DOHH2 (cell line): ENCODE results near the gene ZSWIM5.

Experiments used
- EZH2phosphoT487 ChIP-seq: fragments of 200-600 bp; sonication (generic); IDR thresholded peaks from 2 replicates; pipeline ENCODE4 v1.6.1; 2017; ENCODE audit warnings: borderline replicate concordance, mild to moderate bottlenecking, antibody characterized with exemption, low read length, moderate library complexity, mixed read lengths
- TF ChIP-seq, protein P1 (sequence below): fragments of 200-600 bp; sonication (generic); IDR thresholded peaks from one replicate; pipeline ENCODE4 v1.5.1; 2014; ENCODE audit warnings: antibody characterized with exemption, mild to moderate bottlenecking, low read depth, low read length; ENCODE audit not compliant: poor library complexity, severe bottlenecking

DNA sequence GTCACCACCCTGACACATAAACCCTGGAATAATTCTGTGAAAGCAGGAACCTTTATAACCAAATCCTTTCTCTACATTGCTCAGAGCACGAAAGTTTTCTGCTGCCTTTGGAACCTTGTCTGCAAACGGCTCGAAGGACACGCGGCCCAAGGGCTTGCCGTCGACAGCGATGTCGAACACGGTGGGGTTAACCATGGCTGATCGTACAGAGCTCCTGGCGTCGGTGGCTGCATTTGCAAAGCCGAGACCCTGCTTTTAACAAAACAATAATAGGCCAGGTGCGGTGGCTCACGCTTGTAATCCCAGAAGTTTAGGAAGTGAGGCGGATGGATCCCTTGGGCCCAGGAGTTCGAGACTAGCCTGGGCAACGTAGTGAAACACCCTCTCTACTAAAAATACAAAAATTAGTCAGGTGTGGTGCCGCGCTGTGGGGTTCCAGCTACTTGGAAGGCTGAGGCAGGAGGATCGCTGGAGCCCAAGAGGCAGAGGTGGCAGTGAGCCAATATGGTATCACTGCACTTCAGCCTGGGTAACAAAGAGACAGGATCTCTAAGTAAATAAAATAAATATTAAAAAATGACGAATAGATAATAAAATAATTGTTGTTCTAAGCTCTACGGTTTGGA lies 217.8 kb downstream of the ZSWIM5 start:
- no peak for TF ChIP-seq EZH2phosphoT487
- TF ChIP-seq, protein P1, sequence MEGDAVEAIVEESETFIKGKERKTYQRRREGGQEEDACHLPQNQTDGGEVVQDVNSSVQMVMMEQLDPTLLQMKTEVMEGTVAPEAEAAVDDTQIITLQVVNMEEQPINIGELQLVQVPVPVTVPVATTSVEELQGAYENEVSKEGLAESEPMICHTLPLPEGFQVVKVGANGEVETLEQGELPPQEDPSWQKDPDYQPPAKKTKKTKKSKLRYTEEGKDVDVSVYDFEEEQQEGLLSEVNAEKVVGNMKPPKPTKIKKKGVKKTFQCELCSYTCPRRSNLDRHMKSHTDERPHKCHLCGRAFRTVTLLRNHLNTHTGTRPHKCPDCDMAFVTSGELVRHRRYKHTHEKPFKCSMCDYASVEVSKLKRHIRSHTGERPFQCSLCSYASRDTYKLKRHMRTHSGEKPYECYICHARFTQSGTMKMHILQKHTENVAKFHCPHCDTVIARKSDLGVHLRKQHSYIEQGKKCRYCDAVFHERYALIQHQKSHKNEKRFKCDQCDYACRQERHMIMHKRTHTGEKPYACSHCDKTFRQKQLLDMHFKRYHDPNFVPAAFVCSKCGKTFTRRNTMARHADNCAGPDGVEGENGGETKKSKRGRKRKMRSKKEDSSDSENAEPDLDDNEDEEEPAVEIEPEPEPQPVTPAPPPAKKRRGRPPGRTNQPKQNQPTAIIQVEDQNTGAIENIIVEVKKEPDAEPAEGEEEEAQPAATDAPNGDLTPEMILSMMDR: no peak
